Measurements from ENCODE around the gene CHST7. TPM values are rescaled to one million over a fixed set of nuclear protein-coding genes. Genes with fewer than 3 reads are reported as not detected.

Gene CHST7
- total RNA-seq, 1 donor from 2014 or later, result 8.3 TPM

GRCh38 chrX:46607916-46608315, 34.4 kb downstream of the CHST7 start:
- DNase-seq (ENCODE audit: low spot score), result no peak

GRCh38 chrX:46610070-46610658, 36.6 kb downstream of the CHST7 start:
- no peak for DNase-seq (ENCODE audit: low spot score)

GRCh38 chrX:46611658-46612362, 38.2 kb downstream of the CHST7 start:
- no peak for DNase-seq (ENCODE audit: low spot score)

GRCh38 chrX:46617906-46618305, 44.3 kb downstream of the CHST7 start:
- DNase-seq (ENCODE audit: low spot score), result no peak

- DNase-seq (ENCODE audit: low spot score), result no peak
Measured at GRCh38 chrX:46618947-46619346, 45.4 kb downstream of the CHST7 start.

- DNase-seq (ENCODE audit: low spot score), result no peak
Measured at GRCh38 chrX:46620505-46620904, 46.9 kb downstream of the CHST7 start.

- no peak for DNase-seq (ENCODE audit: low spot score)
Measured at GRCh38 chrX:46621572-46621971, 48.0 kb downstream of the CHST7 start.

GRCh38 chrX:46624090-46624786, 50.7 kb downstream of the CHST7 start:
- no peak for DNase-seq (ENCODE audit: low spot score)

- DNase-seq (ENCODE audit: low spot score), result no peak
Measured at GRCh38 chrX:46626566-46626965, 53.0 kb downstream of the CHST7 start.

GRCh38 chrX:46627062-46627461, 53.5 kb downstream of the CHST7 start:
- no peak for DNase-seq (ENCODE audit: low spot score)

GRCh38 chrX:46627711-46628419, 54.3 kb downstream of the CHST7 start:
- DNase-seq (ENCODE audit: low spot score), result no peak

GRCh38 chrX:46628460-46629371, 55.2 kb downstream of the CHST7 start:
- DNase-seq (ENCODE audit: low spot score), result no peak

- no peak for DNase-seq (ENCODE audit: low spot score)
Measured at GRCh38 chrX:46630141-46630540, 56.6 kb downstream of the CHST7 start.

- no peak for DNase-seq (ENCODE audit: low spot score)
Measured at GRCh38 chrX:46634577-46634976, 61.0 kb downstream of the CHST7 start.

- DNase-seq (ENCODE audit: low spot score), result no peak
Measured at GRCh38 chrX:46635186-46635585, 61.6 kb downstream of the CHST7 start.

- no peak for DNase-seq (ENCODE audit: low spot score)
Measured at GRCh38 chrX:46636223-46636622, 62.7 kb downstream of the CHST7 start.

GRCh38 chrX:46637938-46638337, 64.4 kb downstream of the CHST7 start:
- no peak for DNase-seq (ENCODE audit: low spot score)

- DNase-seq (ENCODE audit: low spot score), result no peak
Measured at GRCh38 chrX:46642145-46642544, 68.6 kb downstream of the CHST7 start.

- no peak for DNase-seq (ENCODE audit: low spot score)
Measured at GRCh38 chrX:46643636-46644035, 70.1 kb downstream of the CHST7 start.

- DNase-seq (ENCODE audit: low spot score), result no peak
Measured at GRCh38 chrX:46645614-46646013, 72.0 kb downstream of the CHST7 start.

- no peak for DNase-seq (ENCODE audit: low spot score)
Measured at GRCh38 chrX:46647251-46647650, 73.7 kb downstream of the CHST7 start.
